ENCODE results near the gene ENPP6. TPM values are rescaled to one million over a fixed set of nuclear protein-coding genes. Genes with fewer than 3 reads are reported as not detected.

Gene ENPP6
- total RNA-seq, 6 experiments from 2014 or later, result not detected

- Mint-ChIP-seq H3K4me1 (ENCODE audit: low read depth) (no peaks in the 10 kb centered on the region), H3K27me3 (ENCODE audit: insufficient read depth) (peaks cover 4% of the 10 kb centered on the region), H3K27ac (no peak overlapping the region), H3K4me3 (no peak overlapping the region), H3K36me3 (ENCODE audit: low read depth) (no peaks in the 10 kb centered on the region), H3K9me3 (peaks cover 7% of the 10 kb centered on the region; the same call in 1 of the 2 replicates)
- no peak for TF ChIP-seq CTCF (IDR thresholded peaks at IDR 0.05)
- DNase-seq, result no peak
Observed at GRCh38 chr4:184099000-184099399, 118.7 kb downstream of the ENPP6 start.

- Mint-ChIP-seq H3K27me3 (ENCODE audit: insufficient read depth) (peaks cover 3% of the 10 kb centered on the region), H3K27ac (no peak overlapping the region), H3K4me3 (no peak overlapping the region), H3K36me3 (ENCODE audit: low read depth) (no peaks in the 10 kb centered on the region), H3K4me1 (ENCODE audit: low read depth) (no peaks in the 10 kb centered on the region), H3K9me3 (peaks cover 7% of the 10 kb centered on the region; the same call in 1 of the 2 replicates)
- TF ChIP-seq CTCF (IDR thresholded peaks at IDR 0.05), result no peak
- no peak for DNase-seq
Observed at GRCh38 chr4:184097815-184098214, 119.9 kb downstream of the ENPP6 start.

- H3K9me3 Mint-ChIP-seq, result peaks cover 7% of the 10 kb centered on the region; the same call in 1 of the 2 replicates
- no peaks in the 10 kb centered on the region for H3K36me3 Mint-ChIP-seq (ENCODE audit: low read depth)
- no peak for DNase-seq
- H3K27ac Mint-ChIP-seq, result no peak overlapping the region
- TF ChIP-seq CTCF (IDR thresholded peaks at IDR 0.05), result no peak
- no peaks in the 10 kb centered on the region; the same call in none of the 2 replicates for H3K27me3 Mint-ChIP-seq (ENCODE audit: insufficient read depth)
- H3K4me3 Mint-ChIP-seq, result no peak overlapping the region
- H3K4me1 Mint-ChIP-seq (ENCODE audit: low read depth), result no peaks in the 10 kb centered on the region
Observed at GRCh38 chr4:184097241-184097605, 120.5 kb downstream of the ENPP6 start.

GRCh38 chr4:184096561-184097240 is 121.0 kb downstream of the ENPP6 start:
- Mint-ChIP-seq H3K36me3 (ENCODE audit: low read depth) (no peaks in the 10 kb centered on the region), H3K4me3 (no peak overlapping the region), H3K4me1 (ENCODE audit: low read depth) (no peaks in the 10 kb centered on the region), H3K9me3 (peaks cover 7% of the 10 kb centered on the region; the same call in 1 of the 2 replicates), H3K27me3 (ENCODE audit: insufficient read depth) (no peaks in the 10 kb centered on the region; the same call in none of the 2 replicates), H3K27ac (no peak overlapping the region)
- TF ChIP-seq CTCF (IDR thresholded peaks at IDR 0.05), result no peak
- no peak for DNase-seq

- Mint-ChIP-seq H3K36me3 (ENCODE audit: low read depth) (no peaks in the 10 kb centered on the region), H3K4me3 (no peak overlapping the region), H3K9me3 (peaks cover 25% of the 10 kb centered on the region), H3K4me1 (ENCODE audit: low read depth) (no peaks in the 10 kb centered on the region), H3K27me3 (ENCODE audit: insufficient read depth) (no peaks in the 10 kb centered on the region; the same call in 1 of the 2 replicates), H3K27ac (no peak overlapping the region)
- no peak for TF ChIP-seq CTCF (IDR thresholded peaks at IDR 0.05)
- no peak for DNase-seq
Observed at GRCh38 chr4:184094532-184095159, 123.0 kb downstream of the ENPP6 start.
